ENCODE results near the gene BCORL1.

BCORL1 gene

DNA sequence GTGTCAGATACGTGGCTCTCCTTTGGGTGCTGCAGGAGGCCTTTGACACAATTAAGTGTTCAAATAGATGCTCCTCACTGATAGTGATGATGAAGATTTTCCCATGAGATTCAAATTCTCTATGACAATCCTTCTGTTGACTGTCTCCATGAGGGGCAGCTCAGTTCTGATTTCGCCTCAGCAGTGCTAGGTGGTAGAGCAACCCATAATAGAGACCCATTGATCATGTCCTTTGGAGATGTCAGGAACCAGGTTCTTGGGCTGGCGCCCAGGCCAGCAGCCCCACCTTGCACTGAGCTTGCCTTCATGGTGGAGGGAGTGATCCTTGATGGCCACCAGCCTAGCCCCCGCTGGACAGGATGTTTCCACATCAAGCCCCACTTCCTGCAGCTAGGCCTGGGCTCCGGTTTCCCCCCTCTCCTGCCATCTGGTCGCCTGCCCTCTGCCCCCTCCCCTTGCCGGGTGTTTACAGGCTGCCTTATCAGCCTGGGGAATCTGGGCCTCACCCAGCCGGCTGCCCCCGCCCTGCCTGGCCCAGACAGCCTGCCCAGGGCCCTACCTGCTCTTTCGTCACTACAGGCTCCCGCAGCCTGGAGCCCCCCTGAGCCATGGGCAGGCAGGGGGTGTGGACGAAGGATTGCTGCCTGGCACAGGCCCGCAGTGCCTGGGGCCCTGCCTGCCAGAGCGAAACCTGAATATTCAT is 115.2 kb downstream of the BCORL1 start:
- DNase-seq (ENCODE audit: low spot score), result no peak

DNA sequence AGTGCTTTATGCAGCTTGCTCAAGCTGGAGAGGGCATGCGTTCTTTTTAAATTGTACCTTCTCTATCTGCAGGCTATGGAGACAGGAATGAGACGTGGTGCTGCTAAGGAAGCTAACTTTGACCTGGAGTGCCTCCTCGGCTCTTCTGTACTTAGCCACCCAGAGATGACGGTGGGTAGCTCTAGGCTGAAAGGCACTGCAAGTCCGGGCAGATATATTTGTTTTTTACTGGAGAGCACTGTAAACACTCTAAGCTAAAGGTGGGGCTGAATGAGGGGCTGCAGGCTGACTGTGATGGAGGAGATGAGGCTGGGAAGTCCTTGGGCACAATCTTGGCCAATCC is 115.7 kb downstream of the BCORL1 start:
- no peak for DNase-seq (ENCODE audit: low spot score)

DNA sequence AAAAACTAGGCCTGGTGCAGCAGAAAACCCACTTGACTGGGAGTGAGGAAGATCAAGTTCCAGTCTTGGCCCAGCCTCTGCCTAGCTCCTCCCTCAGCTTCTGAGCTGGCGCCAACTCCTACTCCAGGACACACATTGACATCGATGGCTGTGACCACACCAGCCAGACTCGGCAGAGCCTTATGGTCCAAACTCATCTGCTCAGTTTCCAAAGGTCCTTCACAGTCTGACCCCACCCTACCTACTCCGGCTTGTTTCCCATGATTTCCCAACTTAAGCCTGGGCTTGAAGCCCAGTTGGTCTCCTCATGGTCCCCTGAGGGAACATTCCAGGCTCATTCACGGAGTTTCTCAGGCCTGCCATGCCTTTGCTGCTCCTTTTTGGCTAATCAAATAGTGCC is 117.7 kb downstream of the BCORL1 start:
- DNase-seq (ENCODE audit: low spot score), result no peak

DNA sequence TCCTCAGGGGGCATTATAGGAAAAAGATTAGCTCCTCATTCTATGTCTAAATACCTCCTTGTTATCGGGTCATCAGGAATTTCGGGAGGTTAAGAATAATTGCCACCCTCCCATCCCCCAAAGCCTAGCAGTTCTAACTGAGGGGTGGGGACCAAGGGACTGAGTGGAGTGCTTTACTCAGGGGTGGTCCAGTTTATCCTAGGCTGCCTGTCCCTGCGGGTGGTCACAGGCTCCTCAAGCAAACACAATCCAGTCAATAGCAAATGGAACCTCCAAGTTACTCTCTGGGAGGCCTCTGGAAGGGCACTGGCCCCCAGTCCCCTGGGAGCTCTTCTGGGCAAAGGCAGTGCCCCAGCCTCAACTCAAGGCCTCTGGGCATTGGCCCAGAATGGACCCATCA is 121.2 kb downstream of the BCORL1 start:
- DNase-seq (ENCODE audit: low spot score), result no peak

DNA sequence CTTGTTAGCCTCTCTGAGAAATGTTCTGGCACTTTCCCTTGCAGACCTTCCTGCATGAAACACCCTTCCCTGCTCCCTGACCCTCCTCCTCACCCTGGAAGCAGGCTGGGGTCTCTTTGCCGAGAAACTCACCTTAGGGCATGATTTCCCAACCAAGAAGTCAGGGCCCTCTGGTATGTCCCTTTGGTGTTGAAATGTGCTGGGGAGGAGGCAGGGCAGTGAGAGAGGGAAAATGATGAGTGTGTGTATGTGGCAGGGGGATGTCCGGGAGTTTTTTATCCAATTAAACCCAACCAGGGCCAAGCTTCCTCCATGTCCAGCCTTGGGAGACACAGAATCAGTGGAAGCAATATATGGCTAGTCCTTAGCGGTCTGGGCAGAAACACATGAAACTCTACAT is 122.8 kb downstream of the BCORL1 start:
- DNase-seq (ENCODE audit: low spot score), result no peak

DNA sequence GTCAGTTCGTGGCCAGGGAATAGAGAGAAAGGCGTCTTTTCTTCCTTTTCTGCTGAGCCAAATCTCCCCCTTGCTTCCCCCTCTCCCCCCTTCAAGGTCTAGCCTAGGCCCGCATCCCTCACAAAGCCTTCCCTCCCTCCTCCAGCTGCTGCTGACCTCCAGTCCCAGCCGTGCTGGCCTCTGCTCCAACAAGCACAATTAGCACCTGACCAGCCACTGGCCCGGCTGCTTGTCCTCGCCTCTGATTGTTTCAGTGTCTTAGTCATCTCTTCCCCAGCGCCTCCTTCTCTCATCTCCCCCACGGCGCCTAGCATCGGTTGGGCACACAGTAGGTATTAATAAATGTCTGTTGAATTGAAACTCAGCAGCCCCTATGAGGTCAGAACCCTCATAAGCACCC is 123.6 kb downstream of the BCORL1 start:
- no peak for DNase-seq (ENCODE audit: low spot score)
